ENCODE results near the gene PDCD11.

GRCh38 chr10:103459615-103460014, 63.2 kb downstream of the PDCD11 start:
- TF ChIP-seq SRF (IDR thresholded peaks at IDR 0.05; ENCODE audit: low read depth) (no peak), CTCF (IDR thresholded peaks at IDR 0.05 in 2 of 3, conservative IDR thresholded peaks at IDR 0.05 in 1 of 3; ENCODE audit: borderline replicate concordance in 1 of 3, insufficient read depth in 1 of 3, low read depth in 2 of 3, low read length in 2 of 3) (no peak), EGR1 (IDR thresholded peaks at IDR 0.05; ENCODE audit: low read depth) (no peak), MAX (IDR thresholded peaks at IDR 0.05) (no peak), CEBPB (IDR thresholded peaks at IDR 0.05; ENCODE audit: low read depth) (no peak), POLR2A (IDR thresholded peaks at IDR 0.05; ENCODE audit: borderline replicate concordance, extremely low read depth, insufficient read depth, insufficient read length) (no peak), RAD21 (IDR thresholded peaks at IDR 0.05; ENCODE audit: low read depth) (no peak), SP1 (IDR thresholded peaks at IDR 0.05; ENCODE audit: low read depth) (no peak), ZNF274 (IDR thresholded peaks at IDR 0.05; ENCODE audit: low read depth, low read length) (no peak), REST (IDR thresholded peaks at IDR 0.05; ENCODE audit: low read depth) (no peak)
